A172 (cell line): ENCODE results near the gene CCDC149. TPM values are rescaled to one million over a fixed set of nuclear protein-coding genes. Genes with fewer than 3 reads are reported as not detected.

Source experiments
- DNase-seq: peaks from one replicate; pipeline ENCODE4 v3.0.0-alpha.2; 2015; ENCODE audit warnings: low spot score
- total RNA-seq: library from RNA; depleted of rRNA; stranded (reverse); fragments of >200 nt; shearing (Covaris generic); gene quantifications from 2 replicates; pipeline ENCODE4 v1.2.3, GENCODE V29; 2014

The CCDC149 gene
- total RNA-seq, 1 experiment from 2014 or later, result 2.8 TPM

DNA sequence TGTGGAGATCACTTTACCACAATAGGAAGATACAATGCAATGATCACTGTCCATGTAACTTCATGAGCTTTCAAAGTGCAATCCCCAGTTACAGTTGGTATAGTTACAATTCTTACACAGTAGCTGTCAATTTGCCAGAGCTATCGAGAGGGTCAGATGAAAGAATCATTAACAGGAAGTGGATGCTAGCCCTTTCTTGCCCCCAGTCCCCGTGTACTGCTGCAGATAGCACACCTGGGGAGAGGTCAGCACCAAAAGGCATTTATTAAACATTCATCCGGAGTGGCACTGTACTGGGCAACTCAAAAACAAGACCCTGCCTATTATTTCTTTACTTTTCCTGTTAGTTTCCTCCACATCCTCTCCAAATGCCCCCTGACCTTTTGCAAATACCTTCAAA, 69.7 kb downstream of the CCDC149 start:
- DNase-seq, result no peak

DNA sequence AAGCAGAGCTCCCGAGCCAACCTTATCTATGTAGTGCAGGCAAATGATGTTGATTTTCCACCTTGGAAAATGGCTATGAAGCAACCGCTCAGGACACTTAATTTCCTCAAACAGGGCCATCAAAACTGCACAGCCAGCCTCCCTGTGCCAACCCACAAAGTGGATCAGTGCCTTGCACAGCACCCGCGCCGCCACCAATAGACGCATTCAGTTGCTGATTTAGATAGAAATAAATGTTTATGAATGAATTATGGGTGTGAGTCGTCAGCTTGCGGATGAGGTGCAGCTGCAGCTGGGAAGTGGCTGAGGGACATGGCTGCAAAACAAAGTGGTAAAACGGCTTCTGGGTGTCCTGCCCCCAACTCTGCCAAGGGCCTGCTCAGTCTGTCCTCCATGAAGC, 70.5 kb downstream of the CCDC149 start:
- no peak for DNase-seq

DNA sequence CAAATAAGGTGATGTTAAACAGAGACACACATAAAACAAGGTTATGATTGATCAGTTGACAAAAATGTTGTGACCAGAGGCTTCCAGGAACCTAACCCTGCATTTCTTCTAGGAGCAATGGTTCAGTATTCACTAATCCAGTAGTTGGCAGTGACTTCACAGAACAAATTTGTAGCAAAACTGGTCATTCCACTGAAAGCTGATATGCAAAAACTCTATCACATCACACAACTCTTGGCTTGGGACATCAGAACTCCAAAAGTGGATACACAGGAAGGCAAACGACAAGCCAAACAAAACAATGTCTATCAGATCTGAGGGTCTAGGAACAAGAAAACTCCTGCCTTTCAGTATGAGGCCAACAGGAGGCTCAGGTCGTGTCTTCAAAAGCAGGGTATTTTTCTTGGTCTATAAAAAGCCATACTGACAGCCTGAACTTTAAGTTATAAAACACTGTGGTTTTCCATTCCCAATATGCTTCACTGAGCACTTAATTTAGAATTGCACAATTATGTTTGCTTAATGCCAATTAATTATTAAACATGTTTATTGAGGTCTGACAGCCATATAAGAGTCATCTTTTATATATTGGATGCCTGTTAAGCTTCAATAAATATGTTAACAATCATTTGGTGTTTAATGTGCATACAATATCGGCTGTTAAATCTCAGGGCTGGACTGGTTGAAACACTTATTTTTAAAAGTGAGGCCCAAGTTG, 71.9 kb downstream of the CCDC149 start:
- no peak for DNase-seq

DNA sequence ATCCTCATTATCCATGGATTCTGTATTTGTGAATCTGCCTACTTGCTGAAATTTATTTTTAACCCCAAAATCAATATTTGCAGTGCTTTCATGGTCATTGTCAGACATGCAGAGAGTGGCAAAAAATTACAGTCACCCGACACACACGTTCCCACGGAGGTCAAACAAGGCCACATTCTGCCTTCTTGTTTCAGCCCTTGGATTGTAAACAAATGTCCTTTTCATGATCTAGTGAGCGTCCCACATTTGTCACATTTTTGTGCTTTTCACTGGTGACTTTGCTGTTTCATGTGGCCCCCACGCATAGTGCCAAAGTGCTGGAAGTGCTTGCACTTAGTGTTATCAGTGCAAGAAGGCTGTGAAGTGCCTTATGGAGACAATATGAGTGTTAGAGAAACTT, 72.5 kb downstream of the CCDC149 start:
- DNase-seq, result no peak

DNA sequence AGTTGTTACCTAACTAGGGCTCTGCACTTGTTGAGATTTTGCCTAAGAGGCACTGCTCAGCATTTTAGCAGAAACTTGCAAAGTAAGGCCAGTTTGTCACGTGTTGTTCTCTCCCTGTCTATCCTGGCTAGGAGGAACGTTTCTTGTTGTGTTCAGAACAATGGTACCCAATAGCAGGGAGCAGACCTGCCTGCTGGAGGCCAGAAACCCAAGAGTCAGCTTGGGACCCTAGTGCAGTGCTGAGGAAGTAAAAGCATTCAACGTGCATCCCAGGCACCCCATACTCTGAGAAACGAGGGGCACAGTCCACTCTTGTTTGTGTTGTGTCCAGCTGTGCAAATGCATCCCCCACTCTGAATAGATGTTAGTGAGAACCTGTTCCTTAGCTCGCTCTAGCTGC, 75.1 kb downstream of the CCDC149 start:
- no peak for DNase-seq

DNA sequence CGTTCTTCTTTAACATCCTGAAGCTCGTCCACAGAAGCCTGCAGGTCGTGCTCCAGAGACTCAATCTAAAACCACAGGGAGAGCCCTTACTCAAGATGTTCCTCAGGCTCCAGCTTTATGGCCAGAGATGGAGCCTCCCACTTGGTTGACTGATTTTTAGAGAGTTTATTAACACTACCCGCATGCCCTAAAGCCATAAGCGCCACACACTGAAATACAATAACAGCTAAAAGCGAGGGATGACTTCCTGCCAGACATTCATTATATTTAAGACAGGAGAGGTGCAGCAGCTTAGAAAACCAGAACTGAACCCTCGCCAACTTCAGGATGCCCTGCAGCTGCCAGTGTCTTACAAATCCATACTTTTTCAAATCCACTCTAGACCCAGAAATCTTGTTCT, 75.5 kb downstream of the CCDC149 start:
- DNase-seq, result no peak

DNA sequence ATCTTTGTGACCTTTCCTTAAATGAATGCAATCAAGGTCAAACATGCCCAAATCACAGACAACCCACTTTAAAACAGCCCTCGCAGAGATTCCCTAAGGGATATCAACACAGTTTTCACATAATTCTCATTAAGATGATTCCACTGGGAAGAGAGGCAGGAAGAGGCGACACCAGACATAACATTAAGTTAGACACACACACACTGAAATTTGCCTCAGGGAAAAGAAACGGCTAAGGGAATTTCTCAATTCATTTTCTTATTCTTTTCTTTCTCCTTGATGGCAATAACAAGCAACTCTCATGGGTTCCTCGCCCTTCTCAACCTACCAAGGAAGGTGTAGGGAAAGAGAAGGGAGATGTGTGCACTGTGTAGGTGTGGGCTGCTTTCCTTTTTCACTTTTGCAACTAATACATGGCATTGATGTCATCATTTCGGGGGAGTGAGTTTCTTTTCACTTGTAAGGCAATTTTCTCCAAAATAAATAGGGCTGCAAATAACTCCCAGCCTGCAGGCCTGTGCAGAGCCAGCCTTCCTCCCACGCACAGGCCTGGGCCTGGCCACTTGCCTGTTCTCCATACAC, 76.1 kb downstream of the CCDC149 start:
- no peak for DNase-seq

DNA sequence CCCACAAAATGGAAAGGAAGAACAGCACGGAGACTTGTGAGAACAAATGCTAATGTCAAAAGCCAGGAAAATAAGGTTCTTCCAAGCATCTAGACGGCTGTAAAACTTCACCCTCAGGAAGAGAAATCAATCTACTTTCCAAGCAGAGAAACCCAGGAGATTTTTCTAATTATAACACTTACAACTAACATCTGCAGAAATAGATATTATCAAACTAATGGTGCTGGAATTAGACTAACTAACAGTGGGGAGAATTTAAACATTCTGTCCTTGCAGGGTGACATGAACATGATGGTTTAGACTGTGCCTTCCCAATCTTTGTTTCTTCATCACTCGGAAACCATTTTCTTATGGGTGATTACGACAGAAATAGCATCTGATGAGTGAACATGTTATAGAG, 77.1 kb downstream of the CCDC149 start:
- DNase-seq, result no peak

DNA sequence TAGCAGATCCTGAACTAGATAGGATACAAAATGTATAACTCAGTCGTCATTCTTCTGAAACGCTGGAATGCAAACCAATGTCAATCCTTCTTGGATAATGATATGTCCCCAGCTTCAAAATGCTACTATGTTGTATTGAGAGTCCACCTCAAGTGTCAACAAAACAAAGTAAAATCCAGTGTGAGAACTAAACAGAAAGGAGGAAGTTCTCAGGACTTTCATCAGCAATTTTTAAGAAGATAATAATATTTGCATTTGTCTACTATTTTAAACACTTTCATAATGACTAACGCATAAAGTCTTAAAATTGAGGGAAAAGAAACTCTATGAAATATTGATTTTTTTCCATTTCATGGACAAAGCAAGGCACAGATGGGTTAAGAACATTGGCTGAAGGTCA, 81.2 kb downstream of the CCDC149 start:
- no peak for DNase-seq

DNA sequence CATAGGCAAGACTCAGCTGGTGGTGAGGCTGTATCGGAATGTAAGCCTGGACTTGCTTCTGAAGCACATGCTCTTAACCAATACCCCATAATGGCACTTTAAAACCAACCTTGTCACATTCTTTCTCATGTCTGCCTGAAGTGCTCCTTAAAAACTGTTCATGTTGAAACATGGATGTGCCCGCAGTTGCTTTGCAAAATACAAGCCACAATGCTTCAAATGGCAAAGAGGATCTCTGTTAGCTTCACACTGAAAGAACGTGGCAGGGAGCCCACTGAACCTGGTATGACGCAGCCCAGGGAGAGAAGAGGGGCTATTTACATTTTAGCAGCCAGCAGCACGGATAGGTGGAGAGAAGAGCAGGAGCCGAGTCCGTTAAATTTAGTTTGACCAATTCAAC, 88.1 kb downstream of the CCDC149 start:
- DNase-seq, result no peak

DNA sequence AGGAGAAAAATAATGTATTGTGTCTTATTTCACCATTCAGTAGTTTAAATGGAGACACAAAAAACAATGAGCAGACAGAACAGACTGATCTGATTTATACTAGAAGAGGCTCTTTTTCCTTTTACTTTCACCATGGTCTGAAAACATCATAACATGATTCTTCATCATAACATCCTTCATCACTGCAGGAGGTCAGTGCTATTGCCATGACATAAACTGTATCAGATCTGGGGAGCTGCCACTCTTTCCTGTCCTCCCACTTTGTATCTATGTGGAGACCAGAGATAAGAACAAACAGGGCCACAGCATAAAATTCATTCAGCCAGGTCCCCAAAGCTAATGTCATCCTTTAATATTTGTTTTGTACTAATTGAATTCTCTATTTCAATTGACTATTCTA, 92.3 kb downstream of the CCDC149 start:
- no peak for DNase-seq

DNA sequence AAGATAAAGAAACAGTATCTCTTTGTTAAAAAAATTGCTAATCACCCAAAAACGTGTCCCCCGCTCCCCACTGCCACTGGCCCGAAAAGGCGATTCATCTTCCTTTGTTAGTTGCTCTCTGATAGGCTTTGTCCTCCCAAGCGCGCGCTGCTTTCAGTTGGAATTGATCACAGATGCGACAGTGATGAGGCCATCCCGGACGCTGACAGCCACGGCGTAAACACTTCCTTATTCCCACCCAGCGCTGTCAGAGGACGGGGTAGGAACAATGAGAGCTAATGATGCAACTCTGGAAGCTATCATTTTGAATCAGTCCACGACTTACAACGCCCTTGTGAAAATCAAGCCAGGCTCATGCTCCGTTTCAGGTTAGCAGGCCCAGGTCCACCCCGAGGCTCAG, 96.0 kb downstream of the CCDC149 start:
- no peak for DNase-seq

DNA sequence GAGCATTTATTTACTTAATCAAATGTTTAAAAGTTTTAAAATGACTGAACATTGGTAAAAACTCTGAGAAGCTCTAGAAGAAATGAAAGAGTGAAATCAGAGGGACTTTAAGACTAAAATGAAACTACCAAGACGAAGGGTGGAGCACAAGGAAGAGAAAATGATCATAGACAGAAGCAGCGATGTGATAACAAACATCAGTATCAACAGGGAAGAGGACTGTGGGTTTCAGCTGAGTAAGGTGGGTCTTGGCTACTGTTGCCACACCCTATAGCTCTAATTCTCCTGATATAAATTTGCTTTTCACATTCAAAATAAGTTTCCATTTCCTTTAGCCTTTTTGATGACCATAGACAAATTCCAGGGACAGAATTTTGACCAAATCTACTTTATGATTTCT, 99.1 kb downstream of the CCDC149 start:
- no peak for DNase-seq

DNA sequence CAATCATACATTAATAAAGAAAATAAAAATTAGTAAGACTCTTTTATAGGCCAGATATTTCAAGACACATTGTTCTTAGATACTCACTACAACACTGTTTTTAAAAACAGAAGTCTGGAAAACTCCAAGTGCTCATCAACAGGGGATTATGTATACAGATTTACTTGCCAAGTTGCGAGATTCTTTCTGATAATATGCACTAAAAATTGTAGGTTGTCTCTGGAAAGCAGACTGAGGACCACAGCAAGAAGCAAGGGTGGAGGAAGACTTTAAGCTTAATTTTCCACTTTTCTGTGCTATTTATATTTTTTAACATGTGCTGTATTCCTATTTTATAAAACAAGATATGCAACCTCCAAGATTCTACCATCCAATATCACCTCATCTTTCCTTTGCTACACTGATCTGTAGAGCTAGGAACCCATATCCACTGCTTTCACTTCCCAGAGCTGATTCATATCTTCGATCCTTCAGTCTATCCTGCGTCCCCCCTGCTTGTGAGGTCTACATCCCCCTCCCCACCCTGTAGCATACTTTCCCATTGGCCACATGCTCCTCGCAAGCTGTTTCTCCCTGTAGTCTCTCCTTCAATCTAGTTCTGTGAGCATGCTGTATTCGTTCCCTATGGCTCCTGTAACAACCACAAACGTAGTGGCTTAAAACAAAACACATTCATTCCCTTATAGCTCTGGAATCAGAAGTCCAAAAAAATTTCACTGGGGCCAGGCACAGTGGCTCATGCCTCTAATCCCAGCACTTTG, 101.8 kb downstream of the CCDC149 start:
- DNase-seq, result no peak

DNA sequence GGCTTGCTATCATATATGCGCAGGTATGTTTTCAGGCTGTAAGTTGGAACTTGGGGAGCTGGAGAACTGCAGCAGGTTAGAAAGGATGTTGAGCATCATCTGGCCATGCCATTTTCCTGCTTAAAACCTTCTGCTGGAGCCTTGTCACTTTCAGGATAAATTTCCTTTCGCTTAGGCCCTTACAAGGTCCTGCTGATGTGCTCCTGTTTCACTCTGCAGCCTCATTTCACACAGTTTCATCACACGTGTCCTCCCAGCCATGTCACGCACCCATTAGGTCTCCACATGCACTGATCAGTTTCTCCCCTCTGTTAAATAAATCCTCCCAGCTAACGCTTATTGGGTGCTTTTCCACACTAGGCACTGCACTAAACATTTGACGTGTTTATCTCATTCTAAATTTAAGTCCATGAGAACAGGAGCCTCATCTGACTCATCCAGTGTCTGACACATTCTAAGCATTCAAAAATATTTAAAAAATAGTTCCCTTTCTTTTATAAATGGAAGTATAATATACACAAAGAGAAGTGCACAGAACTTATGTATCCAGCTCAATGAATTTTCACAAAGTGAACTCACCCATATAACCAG, 102.9 kb downstream of the CCDC149 start:
- DNase-seq, result peak; percentile 14

DNA sequence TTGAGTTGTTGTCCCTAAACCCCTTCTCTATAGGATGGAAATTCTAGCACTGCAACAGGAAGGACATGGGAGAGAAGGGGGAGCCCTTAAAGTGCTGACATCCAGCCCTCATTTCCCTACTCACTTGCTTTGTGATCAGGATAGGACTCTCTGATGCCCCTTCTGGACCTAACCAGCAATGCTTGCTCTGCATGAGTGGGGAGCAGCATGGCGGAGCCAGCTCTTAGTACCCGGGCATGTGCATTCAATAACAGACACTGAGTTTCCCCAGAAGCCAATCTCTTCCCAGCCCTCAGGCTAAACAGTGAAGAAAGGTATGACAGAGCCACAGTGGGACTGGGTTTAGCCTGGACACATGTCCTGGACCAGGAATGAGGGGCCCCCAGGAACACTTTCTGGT, 103.5 kb downstream of the CCDC149 start:
- peak; percentile 4 for DNase-seq

DNA sequence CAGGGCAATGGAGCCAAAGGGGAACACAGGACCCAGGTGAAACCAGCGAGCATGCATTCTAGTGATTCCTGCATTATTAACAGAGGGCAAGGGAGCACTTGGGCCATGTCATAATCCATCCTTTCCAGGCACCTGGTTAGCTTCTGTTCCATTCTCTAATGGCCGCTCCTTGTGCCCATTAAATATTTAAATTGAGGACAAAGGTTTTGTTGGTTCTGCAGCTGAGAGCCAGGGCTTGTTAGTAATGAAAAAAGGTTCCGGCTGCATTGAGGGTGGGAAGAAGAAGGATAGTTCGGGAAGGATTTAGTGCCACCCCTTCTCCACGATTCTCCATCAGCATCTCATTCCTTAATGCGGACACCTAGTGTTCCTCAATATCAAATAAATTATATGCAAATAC, 103.9 kb downstream of the CCDC149 start:
- no peak for DNase-seq

DNA sequence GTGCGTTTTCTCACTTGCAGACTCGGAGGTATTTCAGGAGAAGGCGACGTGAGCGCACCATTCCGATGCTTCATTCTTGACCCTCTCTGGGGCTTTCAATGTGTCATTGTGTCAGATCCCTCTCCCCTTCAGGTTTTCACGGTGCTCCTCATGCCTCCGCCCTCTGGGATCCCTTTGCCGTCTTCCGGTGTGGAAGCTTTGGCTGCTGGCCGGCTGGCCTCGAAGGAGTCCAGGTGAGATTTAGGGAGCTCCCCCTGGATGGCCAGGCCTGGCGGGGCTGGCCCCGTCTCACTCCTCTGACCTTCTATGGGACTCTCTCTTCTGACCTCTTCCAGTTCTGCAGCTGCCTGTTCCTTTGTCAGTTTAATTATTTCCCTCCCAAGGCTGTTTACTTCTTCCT, 104.6 kb downstream of the CCDC149 start:
- no peak for DNase-seq

DNA sequence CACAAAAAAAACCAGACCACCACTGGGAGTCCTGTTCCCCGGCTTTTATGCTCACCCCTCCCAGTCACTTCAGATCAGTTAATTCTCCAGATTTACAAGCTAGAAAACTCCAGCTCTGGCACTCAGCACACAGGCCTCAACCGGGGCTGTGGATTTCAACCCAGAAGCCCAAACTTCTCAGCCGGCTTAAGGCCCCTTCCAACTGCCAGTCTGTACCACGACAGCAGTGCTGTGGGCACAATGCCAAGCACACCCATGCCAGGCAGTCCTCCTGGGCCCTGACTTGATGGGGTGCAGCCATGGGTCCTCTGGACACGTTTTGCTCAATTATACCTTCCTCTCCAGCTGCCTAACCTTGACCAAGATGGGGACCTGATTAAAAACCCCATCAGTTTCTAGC, 105.2 kb downstream of the CCDC149 start:
- DNase-seq, result no peak

DNA sequence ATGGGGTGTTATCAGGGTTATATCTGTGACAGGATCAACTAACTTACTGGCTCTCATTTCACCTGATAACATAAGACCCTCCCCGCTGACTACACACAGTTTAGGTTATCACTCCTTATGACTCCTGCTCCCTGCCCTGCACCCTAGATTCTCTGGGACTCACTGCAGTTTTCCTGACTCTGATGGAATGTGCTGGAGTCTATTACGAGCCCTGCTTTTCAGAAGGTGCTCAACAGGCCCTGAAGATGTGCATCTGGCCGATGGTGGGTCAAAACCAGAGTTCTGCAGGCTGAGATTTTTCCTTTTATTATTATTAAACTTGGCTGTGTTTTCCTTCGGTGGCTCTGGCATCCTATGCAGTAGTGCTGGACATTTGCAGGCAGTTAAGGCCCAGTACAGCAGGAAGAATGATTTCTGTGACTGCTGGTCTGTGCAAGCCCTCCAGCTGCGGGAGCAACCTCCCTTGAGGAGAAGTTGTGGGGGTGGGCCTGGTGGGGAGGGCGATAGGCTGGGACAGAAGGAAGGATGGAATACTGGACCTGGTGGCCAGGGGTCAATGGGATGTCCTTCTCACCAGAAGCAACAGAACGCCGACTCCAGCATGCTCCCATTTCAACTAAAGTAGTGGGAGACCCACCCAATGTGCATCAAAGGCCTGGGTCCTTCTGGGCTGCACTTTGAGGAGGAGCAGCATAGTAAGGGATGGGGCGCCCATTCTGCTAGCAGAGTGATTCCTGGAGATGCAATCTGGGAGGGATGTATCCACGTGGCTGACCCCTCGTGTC, 106.4 kb downstream of the CCDC149 start:
- no peak for DNase-seq

DNA sequence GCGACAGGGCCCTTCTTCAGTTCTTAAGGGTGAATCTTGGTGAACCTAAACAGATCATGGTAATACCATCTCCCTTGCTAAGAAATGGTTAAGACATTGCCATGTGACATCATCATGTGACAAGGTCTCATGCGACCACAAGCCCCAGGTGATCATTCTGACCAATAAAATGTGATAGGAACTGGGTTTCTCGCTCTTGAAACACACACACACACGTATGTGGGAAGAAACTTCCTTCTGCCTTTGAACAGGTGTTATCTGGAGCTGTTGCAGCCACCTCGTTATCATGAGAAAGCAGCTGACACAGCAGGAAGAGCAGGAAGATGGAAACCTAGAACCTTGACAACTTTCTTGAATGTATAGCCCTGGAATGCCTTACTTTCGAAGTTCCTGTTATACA, 107.3 kb downstream of the CCDC149 start:
- no peak for DNase-seq

DNA sequence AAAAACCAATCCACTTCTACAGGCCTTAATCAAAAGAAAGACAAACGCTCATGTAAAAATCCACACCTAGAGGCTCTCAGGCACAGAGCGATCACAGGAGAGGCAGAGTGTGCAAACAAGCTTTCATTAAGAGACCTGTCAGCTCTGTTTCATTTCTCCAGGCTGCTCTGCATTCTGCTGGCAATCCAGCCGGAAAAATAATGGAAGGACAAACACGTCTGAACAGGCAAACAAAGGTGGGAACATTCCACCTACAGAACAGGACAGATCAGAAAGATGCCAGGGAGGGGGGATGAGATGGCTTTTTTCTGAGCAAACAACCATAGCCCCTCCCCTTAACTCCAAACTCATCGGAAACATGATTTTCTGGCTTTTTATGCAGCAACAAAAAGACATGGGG, 107.8 kb downstream of the CCDC149 start:
- no peak for DNase-seq
